ENCODE measurements around the gene SIPA1L3.
A peak's percentile ranks its signal among the peaks of the same experiment; 100 is the strongest.
"Not testable (repeated sequence)": the region's sequence is repeated elsewhere in the genome, so short reads cannot be mapped to it uniquely, and the experiment has no call there.

Gene SIPA1L3

DNA sequence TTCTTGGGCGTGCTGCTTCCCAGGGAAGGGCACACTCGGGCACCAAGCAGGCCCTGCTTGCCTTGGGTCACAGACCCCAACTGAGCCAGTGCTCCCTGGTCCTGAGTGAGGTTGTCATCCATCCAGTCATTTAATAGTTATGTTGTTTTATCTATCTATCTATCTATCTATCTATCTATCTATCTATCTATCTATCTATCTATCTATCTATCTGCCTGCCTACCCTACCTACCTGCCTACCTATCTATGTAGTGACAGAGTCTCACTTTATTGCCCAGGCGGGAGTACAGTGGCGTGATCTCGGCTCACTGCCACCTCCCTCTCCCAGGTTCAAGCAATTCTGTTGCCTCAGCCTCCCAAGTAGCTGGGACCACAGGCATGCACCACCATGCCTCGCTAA lies 164.0 kb downstream of the SIPA1L3 start:
- not testable (repeated sequence) for DNase-seq (ENCODE audit: low read depth)

DNA sequence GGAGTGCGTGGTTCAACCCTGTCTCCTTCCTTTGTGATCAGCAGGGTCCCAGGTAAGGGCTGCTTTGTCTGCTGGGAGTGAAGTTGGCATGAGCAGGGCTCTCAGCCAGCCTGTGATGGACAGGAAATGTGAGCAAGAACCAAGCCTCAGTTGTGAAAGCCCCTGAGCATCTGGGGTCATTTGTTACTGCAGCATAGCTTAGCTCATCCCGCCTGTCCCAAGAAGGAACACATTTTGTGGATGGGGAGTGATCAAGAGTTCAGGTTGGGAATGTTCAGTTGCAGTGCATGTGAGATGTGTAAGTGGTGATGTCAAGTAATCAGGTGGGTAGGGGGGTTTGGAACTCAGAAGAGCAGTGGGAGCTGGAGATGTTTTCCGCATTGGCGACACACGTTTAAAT lies 164.6 kb downstream of the SIPA1L3 start:
- DNase-seq (ENCODE audit: low read depth): no peak

GRCh38 chr19:38072776-38073750 lies 166.1 kb downstream of the SIPA1L3 start:
- no peak for DNase-seq (ENCODE audit: low read depth)

- no peak for DNase-seq (ENCODE audit: low read depth)
Measured at GRCh38 chr19:38073841-38074685, 167.1 kb downstream of the SIPA1L3 start.

GRCh38 chr19:38076337-38076736 lies 169.3 kb downstream of the SIPA1L3 start:
- DNase-seq (ENCODE audit: low read depth): no peak

DNA sequence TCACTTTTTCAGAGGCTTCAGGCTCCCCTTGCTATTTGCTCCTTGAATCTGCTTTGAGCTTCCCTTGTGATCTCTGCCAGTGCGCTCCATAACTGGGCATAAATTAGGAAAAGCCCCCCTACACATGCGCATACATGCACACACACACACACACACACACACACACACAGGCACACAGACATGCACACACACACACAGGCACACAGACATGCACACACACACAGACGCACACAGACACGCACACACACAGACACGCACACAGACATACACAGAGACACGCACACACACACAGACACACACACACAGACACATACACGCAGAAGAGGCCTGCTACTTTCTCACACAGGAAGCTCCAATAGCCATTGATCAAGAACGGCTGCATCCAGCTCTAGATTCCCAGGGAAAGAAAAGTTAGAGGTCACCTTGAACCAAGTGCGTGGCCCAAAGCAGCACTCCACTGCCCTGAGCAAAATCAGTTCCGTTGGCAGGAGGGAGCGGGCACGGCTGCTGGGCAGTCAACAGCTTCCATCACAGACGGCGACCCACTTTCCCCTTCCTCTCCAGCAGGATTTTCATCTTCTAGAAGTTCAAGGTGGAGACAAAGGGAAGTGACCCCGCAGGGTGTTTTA lies 171.4 kb downstream of the SIPA1L3 start:
- DNase-seq (ENCODE audit: low read depth): no peak

DNA sequence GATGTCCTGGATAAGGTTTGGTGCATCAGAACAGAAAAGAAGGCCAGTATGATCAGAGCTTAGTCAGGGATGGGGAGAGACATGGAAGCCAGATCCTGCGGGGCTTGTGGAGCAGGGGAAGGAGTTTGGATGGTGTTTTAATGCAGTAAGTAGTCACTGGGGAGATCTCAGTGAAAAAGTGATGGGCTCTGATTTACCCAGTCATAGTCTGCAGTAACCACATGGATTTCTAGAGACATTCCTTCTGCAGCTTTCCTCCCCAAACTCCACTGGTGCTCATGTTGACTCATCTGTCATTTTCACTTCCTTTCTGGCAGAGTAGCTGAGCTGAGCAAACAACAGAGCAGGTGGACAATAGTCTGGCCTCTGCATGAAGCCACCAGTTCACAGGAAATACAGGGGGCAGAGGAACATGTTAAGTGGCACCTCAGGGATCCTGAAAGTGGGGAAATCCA lies 172.9 kb downstream of the SIPA1L3 start:
- DNase-seq (ENCODE audit: low read depth): no peak

GRCh38 chr19:38081547-38082255 lies 174.7 kb downstream of the SIPA1L3 start:
- DNase-seq (ENCODE audit: low read depth): no peak

DNA sequence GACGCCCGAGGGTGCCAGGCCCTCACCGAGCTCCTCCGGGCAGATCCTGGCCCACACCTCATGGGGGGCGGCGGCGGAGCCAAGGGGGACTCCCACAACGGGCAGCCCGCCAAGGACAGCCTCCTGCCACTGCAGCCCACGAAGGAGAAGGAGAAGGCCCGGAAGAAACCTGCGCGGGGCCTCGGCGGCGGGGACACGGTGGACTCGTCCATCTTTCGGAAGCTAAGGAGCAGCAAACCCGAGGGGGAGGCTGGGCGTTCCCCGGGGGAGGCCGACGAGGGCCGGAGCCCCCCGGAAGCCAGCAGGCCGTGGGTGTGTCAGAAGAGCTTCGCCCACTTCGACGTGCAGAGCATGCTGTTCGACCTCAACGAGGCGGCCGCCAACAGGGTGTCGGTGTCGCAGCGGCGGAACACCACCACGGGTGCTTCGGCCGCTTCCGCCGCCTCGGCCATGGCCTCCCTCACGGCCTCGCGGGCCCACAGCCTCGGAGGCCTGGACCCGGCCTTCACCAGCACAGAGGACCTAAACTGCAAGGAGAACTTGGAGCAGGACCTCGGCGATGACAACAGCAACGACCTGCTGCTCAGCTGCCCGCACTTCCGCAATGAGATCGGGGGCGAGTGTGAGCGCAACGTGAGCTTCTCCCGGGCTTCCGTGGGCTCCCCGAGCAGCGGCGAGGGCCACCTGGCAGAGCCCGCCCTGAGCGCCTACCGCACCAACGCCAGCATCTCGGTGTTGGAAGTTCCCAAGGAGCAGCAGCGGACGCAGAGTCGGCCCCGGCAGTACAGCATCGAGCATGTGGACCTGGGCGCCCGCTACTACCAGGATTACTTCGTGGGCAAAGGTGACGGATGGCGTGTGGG lies 175.5 kb downstream of the SIPA1L3 start:
- no peak for DNase-seq (ENCODE audit: low read depth)

DNA sequence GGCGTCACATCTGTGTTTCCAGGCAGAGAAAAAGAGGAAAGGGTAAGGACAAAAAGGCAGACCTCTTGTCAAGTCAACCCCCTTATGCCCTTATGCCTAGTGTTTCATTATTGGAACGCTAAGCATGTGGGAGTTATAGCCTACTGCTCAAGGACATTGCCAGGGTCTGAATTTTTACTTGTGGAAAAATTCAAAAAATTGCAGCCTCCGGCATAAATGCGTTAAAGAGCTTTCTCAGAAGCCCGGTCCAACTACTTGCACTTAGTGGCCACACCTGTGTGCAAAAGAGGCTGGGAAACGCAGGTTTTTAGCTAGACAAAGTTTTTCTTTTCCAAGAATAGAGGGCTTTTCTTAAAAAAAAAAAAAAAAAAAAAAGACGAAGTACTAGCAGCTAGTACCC lies 177.2 kb downstream of the SIPA1L3 start:
- no peak for DNase-seq (ENCODE audit: low read depth)

DNA sequence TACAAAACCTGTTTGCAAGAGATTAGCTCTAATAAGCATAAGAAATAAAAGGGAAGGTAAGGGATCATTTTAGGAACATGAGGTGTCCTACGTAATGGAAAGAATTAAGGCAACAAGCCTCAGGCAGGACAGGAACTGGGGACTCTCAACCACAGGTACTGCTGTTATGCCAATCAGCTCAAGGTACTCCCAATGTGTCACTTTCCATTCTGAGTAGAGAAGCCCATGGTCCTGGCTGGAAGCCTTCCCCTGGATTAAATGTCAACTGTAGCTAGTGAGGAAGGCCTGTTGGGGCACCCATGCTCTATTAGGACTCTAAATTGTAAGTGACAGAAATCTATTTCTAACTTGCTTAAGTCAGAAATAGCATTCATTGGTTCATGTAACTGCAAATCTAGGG lies 182.4 kb downstream of the SIPA1L3 start:
- no peak for DNase-seq (ENCODE audit: low read depth)

DNA sequence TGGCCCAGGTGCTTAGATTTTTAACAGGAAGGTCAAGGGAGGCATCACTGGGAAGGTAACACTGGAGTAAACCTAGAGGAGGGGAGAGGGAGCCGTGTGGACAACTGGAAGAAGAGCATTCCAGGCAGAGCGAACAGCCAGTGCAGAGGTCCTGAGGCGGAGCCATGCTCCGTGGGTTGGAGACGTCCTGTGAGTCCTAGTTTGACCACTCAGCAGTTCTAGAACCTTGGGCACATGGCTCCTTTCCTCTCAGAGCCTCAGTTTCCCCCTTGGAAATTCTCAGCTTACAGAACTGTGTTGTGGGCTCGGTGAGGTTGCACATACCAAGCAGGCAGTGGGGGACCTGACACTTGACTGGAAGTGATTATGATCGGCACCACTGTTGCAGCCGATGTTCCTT lies 186.1 kb downstream of the SIPA1L3 start:
- no peak for DNase-seq (ENCODE audit: low read depth)

GRCh38 chr19:38093587-38093986 lies 186.6 kb downstream of the SIPA1L3 start:
- no peak for DNase-seq (ENCODE audit: low read depth)

DNA sequence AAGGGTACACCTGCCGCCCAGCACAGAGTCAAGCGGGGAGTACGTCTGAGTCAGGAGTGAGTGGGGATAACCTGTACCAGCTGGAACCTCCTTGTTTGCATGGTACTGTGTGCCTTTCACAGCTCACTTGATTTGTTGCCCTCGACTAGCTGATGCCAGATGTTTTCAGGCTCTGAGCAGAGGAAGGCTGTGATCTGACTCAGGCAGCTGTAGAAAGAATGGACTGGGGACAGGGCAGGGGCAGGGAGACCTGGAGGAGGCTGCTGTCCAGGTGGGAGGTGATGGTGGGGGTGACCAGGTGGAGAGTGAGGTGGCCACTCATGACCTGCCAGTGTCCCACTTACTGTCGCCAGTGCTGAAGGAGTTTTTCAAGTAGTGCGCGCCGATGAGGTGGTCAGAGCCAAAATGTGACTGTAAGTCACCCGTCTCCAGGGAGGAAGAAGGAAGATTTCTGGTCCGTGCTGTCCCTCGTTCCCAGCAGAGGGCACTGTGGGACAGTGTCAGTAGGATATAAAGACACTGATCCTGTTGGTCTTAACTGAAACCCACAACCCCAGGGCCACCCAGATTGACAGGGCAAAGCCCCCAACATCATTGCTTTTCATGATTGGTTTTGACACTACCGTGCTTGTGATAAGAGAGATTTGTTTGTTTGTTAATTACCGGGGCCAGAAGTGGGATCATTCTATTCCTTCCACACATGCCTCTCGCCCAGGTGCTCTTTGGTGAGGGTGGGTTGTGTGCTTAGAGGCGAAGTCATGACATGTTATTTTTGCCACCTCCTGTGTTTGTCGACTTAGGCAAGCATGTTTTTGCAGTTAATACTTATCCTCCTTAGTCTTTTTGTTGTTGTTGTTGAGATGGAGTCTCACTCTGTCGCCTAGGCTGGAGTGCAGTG lies 188.7 kb downstream of the SIPA1L3 start:
- peak; percentile 38 for DNase-seq (ENCODE audit: low read depth)

DNA sequence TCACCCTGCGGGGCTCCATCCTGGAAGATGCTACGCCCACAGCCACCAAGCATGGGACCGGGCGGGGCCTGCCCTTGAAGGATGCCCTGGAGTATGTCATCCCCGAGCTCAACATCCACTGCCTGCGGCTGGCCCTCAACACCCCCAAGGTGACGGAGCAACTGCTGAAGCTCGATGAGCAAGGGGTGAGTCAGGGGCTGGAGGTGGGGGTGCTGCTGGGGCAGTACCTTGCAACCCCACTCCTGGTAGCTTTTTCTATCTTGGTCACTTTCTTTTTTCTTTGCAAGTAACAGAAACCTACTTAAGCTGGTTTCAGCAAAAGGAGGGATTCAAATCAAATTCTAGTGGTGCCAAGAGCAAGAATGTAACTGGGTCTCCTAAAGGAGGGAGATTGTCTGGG lies 193.0 kb downstream of the SIPA1L3 start:
- no peak for DNase-seq (ENCODE audit: low read depth)

DNA sequence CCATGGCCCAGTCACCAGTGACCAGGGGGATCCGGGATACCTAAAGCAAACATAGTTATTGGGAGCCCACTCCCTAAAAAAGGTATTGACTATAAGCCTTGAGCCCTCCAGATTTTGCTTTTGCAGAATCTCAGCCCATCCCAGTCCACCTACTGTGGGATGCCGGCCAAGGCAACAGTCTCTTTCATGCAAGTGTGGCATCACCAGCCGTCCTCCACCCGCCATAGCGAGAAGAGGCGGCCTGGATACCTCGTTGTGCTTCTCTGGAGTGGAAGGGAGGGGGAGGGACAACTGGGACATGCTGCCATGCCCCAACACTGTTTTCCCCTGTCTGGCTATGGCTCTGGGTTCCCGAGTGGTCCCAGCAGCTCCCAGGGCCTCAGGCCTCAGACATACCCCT lies 193.6 kb downstream of the SIPA1L3 start:
- DNase-seq (ENCODE audit: low read depth): no peak

GRCh38 chr19:38101723-38102122 lies 194.7 kb downstream of the SIPA1L3 start:
- no peak for DNase-seq (ENCODE audit: low read depth)

GRCh38 chr19:38105574-38105973 lies 198.6 kb downstream of the SIPA1L3 start:
- no peak for DNase-seq (ENCODE audit: low read depth)

GRCh38 chr19:38107129-38107528 lies 200.1 kb downstream of the SIPA1L3 start:
- no peak for DNase-seq (ENCODE audit: low read depth)

GRCh38 chr19:38111898-38112297 lies 204.9 kb downstream of the SIPA1L3 start:
- no peak for DNase-seq (ENCODE audit: low read depth)
